Cardiac muscle cell (in vitro differentiated cells and primary cell): Measurements from ENCODE around the gene RBPJL. TPM values are rescaled to one million over a fixed set of nuclear protein-coding genes. Genes with fewer than 3 reads are reported as not detected.
A peak's percentile ranks its signal among the peaks of the same experiment; 100 is the strongest.

Experiments used
- DNase-seq, 2 donors: peaks; one replicate each; pipeline versions ENCODE4 v3.0.0 to v3.0.0-alpha.2; 2010 to 2017; ENCODE audit warnings: low read depth in 1 of 2, low spot score in 1 of 2
- H3K27ac ChIP-seq: fragments of 200-600 bp; sonication (generic); 2 replicates; pipeline ENCODE4 v1.5.1; 2016
- H3K27me3 ChIP-seq: fragments of 200-600 bp; sonication (generic); 2 replicates; pipeline ENCODE4 v1.6.0; 2016; ENCODE audit warnings: control low read depth
- H3K36me3 ChIP-seq: fragments of 200-600 bp; sonication (generic); 2 replicates; pipeline ENCODE4 v1.5.1; 2016; ENCODE audit warnings: control low read depth
- H3K4me1 ChIP-seq: fragments of 200-600 bp; sonication (generic); 2 replicates; pipeline ENCODE4 v1.8.1; 2017; ENCODE audit warnings: low read depth, mild to moderate bottlenecking, mixed run types
- H3K4me3 ChIP-seq: fragments of 200-600 bp; sonication (generic); 2 replicates; pipeline ENCODE4 v1.5.1; 2016; ENCODE audit warnings: mild to moderate bottlenecking
- H3K9me3 ChIP-seq: fragments of 200-600 bp; sonication (generic); 2 replicates; pipeline ENCODE4 v1.5.1; 2017; ENCODE audit warnings: low read depth, mild to moderate bottlenecking, control low read depth
- CTCF ChIP-seq: IDR thresholded peaks from 2 replicates; pipeline ENCODE4 v1.5.1; 2012; ENCODE audit warnings: low read depth, mild to moderate bottlenecking, low read length
- polyA plus RNA-seq: library from polyadenylated mRNA; unstranded; fragments of >200 nt; fragmentation: Nextera tagmentation; extraction: Ambion mirVana; gene quantifications from 2 replicates; pipeline ENCODE4 v1.2.1, GENCODE V29; 2016
- total RNA-seq: library from RNA; depleted of rRNA; stranded (reverse); fragments of >200 nt; gene quantifications from 2 replicates; pipeline ENCODE4 v1.2.3, GENCODE V29; 2016

The RBPJL gene
- total and polyA plus RNA-seq, 2 experiments from 2014 or later: not detected

GRCh38 chr20:45263556-45264266 is 42.9 kb upstream of the RBPJL start:
- H3K4me1 ChIP-seq: no peaks in the 10 kb centered on the region
- TF ChIP-seq CTCF: no peak
- no peaks in the 10 kb centered on the region for H3K27me3 ChIP-seq
- H3K9me3 ChIP-seq: no peaks in the 10 kb centered on the region
- no peaks in the 10 kb centered on the region for H3K36me3 ChIP-seq
- no peak overlapping the region for H3K4me3 ChIP-seq
- no peak overlapping the region for H3K27ac ChIP-seq
- no peak for DNase-seq

GRCh38 chr20:45266977-45267376 is 39.7 kb upstream of the RBPJL start:
- no peak for TF ChIP-seq CTCF
- no peaks in the 10 kb centered on the region for H3K36me3 ChIP-seq
- no peak for DNase-seq
- no peak overlapping the region for H3K27ac ChIP-seq
- H3K4me1 ChIP-seq: no peaks in the 10 kb centered on the region
- H3K9me3 ChIP-seq: no peaks in the 10 kb centered on the region
- H3K4me3 ChIP-seq: no peak overlapping the region
- no peaks in the 10 kb centered on the region for H3K27me3 ChIP-seq

- DNase-seq: peak in 1 of 2 donors; percentile 35
- Histone ChIP-seq H3K4me1 (no peaks in the 10 kb centered on the region), H3K27me3 (no peaks in the 10 kb centered on the region), H3K9me3 (no peaks in the 10 kb centered on the region), H3K36me3 (no peaks in the 10 kb centered on the region), H3K4me3 (no peak overlapping the region), H3K27ac (no peak overlapping the region)
- TF ChIP-seq CTCF: no peak
These were observed 38.1 kb upstream of the RBPJL start for GRCh38 chr20:45268531-45268930.

GRCh38 chr20:45269056-45269455 is 37.6 kb upstream of the RBPJL start:
- TF ChIP-seq CTCF: no peak
- H3K27me3 ChIP-seq: no peaks in the 10 kb centered on the region

GRCh38 chr20:45269754-45270270 is 36.8 kb upstream of the RBPJL start:
- H3K9me3 ChIP-seq: no peaks in the 10 kb centered on the region
- H3K36me3 ChIP-seq: no peaks in the 10 kb centered on the region
- H3K27ac ChIP-seq: no peak overlapping the region
- no peaks in the 10 kb centered on the region for H3K4me1 ChIP-seq
- no peak overlapping the region for H3K4me3 ChIP-seq
- TF ChIP-seq CTCF: no peak
- H3K27me3 ChIP-seq: no peaks in the 10 kb centered on the region
- no peak for DNase-seq

More at GRCh38 chr20:45269056-45269455, 37.6 kb upstream of the RBPJL start:
- Histone ChIP-seq H3K9me3 (no peaks in the 10 kb centered on the region), H3K4me1 (no peaks in the 10 kb centered on the region), H3K4me3 (no peak overlapping the region), H3K27ac (no peak overlapping the region), H3K36me3 (no peaks in the 10 kb centered on the region)
- no peak for DNase-seq
